ENCODE data around the gene ARFRP1.
A peak's percentile ranks its signal among the peaks of the same experiment; 100 is the strongest.
"Not testable (repeated sequence)": the region's sequence is repeated elsewhere in the genome, so short reads cannot be mapped to it uniquely, and the experiment has no call there.

The ARFRP1 gene

GRCh38 chr20:63732118-63733095 is 24.6 kb upstream of the ARFRP1 start:
- no peak for DNase-seq

- DNase-seq, result no peak
These were observed 23.6 kb upstream of the ARFRP1 start for GRCh38 chr20:63731410-63731809.

- not testable (repeated sequence) for DNase-seq
These were observed 22.5 kb upstream of the ARFRP1 start for GRCh38 chr20:63730189-63730733.

GRCh38 chr20:63722967-63723622 is 15.3 kb upstream of the ARFRP1 start:
- DNase-seq, result not testable (repeated sequence)

GRCh38 chr20:63718996-63719395 is 11.2 kb upstream of the ARFRP1 start:
- no peak for DNase-seq

GRCh38 chr20:63714858-63715257 is 7.1 kb upstream of the ARFRP1 start:
- DNase-seq, result no peak

- DNase-seq, result no peak
These were observed 4.4 kb upstream of the ARFRP1 start for GRCh38 chr20:63712191-63712590.

- no peak for DNase-seq
These were observed 3.4 kb upstream of the ARFRP1 start for GRCh38 chr20:63711085-63711645.

GRCh38 chr20:63709149-63709527 is 1.4 kb upstream of the ARFRP1 start:
- no peak for DNase-seq

- DNase-seq, result peak; percentile 63
These were observed 749 bp upstream of the ARFRP1 start for GRCh38 chr20:63708301-63709148.

GRCh38 chr20:63706852-63707557 is 771 bp downstream of the ARFRP1 start:
- DNase-seq, result peak; percentile 77

- DNase-seq, result peak; percentile 50
These were observed 1.6 kb downstream of the ARFRP1 start for GRCh38 chr20:63706027-63706695.

GRCh38 chr20:63705232-63706026 is 2.3 kb downstream of the ARFRP1 start:
- peak; percentile 50 for DNase-seq

GRCh38 chr20:63704749-63705117 is 3.0 kb downstream of the ARFRP1 start:
- DNase-seq, result peak; percentile 51

GRCh38 chr20:63703976-63704748 is 3.6 kb downstream of the ARFRP1 start:
- DNase-seq, result no peak

- DNase-seq, result no peak
These were observed 4.3 kb downstream of the ARFRP1 start for GRCh38 chr20:63703471-63703975.

- peak; percentile 53 for DNase-seq
These were observed 4.9 kb downstream of the ARFRP1 start for GRCh38 chr20:63702751-63703470.

- peak; percentile 54 for DNase-seq
These were observed 5.6 kb downstream of the ARFRP1 start for GRCh38 chr20:63702036-63702665.

All from activated CD8-positive, alpha-beta memory T cell treated with anti-CD3 and anti-CD28 coated beads, Interleukin-2, amount 50 U/mL, for 48 hours (primary cell).